Hematopoietic multipotent progenitor cell treated with erythropoietin and hydrocortisone succinate and interleukin-3 and kit ligand, for 8 days (in vitro differentiated cells): ENCODE data around the gene CYP24A1.

Experiments
- DNase-seq: peaks from one replicate; pipeline ENCODE4 v3.0.0-alpha.2; 2015

CYP24A1 gene

DNA sequence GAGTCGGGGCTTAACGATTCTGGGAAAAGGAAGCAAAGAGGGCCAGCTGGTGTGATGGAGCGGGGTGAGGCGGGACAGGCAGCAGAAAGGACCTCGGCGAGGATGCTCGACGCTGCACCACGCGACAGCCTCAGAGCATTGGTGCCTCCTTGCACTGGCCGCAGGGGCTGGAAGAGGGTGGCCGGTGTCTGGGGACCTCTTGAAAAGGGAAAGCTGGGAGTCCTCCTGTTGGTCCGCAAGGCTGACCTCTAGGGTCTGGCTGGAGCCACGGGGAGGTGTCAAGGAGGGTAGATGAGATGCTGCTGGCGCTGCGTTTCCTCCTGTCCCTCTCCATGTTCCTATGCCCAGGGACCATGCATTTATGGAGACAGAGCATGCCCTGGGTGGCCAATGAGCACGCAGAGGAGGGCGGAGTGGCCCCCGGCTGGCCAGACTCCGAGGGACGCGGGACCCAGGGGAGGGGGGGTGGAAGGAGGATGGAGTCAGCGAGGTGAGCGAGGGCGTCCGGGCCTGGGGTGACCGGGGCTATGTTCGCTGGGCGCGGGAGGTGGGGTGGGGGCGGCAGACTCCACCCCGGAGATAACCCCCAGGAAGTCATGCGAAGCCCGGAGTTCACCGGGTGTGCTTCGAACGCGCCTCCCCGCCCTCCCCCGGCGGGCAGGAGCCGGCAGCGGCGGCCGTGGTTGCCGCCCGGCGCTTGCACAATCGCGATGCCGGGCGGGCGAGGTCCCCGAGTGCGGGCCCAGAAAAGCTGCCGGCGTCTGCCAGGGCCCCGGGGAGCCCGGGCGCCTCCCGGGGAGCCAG lies at the start of gene CYP24A1:
CYP24A1 (minus strand) TSS at position 334 of the 804 bp plus-strand sequence. CDS start 407 bp downstream, outside the sequence.
- no peak for DNase-seq

DNA sequence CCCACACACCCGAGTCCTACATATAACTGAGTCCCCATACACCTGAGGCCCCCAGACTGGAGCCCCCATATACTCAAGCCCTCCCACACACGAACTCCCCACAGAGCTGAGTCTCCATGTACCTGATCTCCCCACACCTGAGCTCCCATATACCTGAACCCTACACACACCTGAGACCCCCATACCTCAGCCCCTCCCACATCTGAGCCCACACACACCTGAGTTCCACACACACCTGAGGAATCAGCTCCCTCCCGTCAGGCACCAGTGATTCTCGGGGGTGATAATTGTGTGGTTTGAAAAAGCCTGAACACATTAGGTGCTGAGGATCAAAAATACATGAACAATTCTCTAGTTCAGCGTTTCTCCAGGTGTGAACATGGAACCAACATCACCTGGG lies 49.5 kb upstream of the CYP24A1 start:
- DNase-seq = no peak

DNA sequence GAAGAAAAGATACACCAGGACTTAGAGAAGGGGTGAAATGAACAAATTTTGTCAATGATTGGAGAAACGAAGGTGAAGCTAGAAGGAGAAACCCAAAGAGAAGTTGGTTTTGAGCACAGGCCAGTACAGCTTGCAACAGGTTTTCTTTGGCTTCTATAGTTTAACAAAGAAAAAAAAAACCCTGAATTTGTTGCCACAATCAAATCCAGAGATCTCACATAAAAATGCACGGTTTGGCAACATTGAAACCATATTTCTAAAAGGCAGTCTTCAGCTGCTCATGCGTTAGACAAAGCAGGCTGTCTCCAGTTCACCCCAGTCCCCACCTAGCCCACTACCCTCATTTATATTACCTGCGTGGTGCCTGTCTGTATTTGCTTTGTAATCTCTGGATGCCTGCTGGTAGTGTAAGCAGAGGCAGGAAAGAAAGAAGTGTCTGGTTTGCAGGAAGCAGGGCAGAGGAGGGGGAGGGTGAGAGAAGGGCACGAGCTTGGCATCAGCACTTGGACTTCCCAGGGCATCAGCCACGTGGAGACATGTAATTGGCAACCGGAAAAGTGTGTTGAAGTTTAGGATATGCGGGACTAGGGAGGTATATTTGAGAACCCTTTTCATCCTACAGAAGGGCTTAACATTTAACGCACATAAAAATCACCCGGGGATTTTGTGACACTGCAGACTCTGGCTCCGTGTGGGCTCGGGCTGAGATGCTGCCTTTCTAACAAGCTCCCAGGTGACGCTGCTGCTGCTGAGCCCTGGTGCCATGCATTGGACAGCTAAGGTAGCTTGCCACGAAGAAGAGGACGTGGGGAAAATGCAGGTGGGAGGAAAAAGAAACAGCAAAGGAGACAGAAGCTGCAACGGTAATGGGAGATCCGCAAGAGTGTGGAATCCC lies 48.5 kb upstream of the CYP24A1 start:
- DNase-seq = no peak

DNA sequence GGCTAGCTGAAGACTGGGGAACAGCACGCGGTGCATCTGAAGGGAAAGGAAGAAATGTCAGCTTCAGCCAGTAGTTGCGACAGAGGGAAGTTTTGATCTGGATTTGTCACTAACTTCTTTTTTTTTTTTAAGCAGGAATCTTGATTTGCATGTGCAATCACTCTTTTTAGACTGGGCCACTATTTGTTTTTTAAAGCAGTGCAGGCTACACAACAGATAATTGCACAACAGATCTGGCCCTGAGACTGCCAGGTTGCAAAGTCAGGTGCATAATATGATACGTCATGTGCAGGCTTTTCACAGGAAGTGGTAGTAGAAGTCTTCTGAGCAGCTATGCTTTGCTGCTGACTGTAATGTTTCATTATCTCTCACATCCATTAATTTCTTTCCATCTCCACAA lies 47.6 kb upstream of the CYP24A1 start:
- DNase-seq = no peak

DNA sequence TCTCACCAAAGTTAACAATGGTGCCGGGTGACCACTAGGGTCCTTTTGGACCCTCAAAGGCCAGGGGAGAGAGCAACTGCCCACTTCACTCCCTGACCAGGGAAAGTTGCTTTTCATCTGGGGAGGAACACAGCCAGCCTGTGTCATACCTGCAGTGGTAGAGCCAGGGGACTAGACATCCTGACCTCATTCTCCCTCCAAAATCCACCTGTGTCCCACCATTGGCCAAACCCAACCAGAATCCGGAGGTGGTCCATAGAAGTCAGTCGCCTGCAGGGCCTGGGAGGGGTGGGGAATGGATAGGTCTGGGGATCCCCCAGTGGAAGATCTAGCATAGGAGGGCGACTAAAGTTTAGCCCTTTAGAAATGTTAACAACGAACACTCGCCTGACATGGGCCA lies 46.9 kb upstream of the CYP24A1 start:
- DNase-seq = no peak

DNA sequence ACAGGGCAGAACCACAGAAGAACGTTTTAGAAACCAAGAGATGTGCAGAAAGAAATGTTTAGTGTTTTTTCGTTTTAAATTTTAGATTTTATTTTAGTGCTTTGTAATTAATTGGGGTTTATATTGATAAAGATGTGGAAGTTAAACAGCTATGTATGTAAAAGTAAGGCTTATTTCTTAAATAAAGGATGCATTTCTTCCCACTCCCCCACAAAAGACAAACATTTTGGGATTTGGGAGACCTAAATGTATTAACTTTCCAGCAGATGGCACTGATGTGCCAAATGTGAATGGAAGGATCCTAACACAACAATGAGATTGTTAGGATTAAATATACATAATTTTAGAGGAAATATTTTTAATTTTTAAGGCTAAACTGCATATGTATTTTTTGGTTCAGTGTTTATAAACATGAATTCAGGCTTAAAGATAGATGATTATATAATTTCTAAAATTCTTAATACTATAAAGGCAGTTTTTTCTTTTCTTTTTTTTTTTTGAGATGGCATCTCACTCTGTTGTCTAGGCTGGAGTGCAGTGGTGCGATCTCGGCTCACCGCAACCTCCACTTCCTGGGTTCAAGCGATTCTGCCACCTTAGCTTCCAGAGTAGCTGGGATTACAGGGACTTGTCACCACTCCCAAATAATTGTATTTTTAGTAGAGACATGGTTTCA lies 46.1 kb upstream of the CYP24A1 start:
- peak; percentile 45 for DNase-seq

DNA sequence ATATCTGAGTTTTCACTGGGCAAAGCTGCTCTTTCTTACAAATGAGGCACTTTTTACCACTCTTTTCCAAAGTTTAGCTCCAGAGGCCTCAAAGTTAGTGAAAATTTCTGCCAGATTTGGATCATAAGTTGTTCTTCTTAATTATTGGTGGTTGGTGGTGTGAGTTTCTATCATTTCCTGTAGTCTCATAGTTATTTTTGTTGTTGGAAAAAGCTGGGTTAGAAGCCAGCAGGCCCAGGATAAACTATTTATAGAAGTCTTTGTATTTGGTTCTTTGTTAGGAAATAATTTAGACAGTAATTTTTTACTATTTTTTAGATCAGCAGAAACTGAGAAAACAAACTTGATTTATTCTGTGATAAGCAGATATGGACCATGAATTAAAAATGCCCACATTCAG lies 44.7 kb upstream of the CYP24A1 start:
- no peak for DNase-seq

DNA sequence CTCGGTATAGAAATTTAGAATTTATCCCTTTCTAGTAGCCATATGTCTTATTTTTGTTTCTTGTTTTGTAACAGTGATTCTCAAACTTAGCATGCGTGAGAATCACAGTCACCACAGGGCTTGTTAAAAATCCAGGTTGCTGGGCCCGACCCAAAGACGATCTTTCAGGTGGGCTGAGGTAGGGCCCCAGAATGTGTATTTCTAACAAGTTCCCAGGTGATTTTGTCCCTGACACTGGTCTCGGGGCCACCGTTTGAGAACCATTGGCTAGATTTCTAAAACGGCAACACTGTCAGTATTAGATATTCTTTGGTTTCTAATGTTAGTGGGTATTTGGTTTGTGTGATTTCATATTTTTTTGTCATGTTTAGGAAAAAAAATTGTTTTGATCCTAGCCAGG lies 44.0 kb upstream of the CYP24A1 start:
- no peak for DNase-seq

DNA sequence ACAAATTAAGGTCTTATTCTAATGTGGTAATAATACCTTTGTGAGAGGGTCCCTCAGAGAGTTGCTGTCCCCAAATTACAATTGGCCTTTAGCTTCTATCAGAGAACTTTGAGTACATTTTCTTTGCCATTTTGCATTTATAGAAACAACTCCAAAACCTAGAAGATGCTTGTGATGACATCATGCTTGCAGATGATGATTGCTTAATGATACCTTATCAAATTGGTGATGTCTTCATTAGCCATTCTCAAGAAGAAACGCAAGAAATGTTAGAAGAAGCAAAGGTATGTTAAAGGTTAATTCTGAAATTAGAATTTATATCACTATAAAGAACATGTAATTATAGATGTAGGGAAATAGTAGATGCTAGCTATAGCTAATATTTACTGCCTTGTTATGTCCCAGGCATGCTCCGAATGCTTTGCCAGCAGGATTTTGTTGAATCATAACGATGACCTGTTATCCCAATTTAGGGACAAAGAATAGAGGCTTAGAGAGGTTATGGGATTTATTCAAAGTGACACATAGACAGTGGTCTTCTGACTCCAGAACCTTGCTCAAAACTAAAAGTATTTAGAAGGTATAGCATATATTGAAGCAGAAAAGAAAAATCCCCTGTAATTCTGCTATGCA lies 41.5 kb upstream of the CYP24A1 start:
- DNase-seq = no peak

DNA sequence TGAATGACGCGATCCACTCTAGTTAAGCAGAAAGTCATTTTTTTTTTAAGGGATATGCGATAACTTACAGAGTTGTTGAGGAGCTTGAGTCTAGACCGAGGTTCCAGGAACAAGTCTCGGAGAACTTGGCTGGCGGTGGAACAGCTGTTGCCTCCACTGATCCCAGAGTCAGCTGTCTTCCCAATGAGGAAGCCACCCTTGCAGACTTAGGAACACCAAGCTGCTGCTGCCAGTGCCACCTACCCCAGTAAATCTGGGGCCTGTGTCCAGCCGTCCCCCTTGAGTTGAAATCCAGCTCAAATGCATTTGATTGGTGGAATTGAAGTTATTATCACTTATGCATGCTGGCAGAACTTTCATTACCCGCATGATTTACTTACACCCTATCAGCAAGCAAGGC lies 40.8 kb upstream of the CYP24A1 start:
- no peak for DNase-seq

DNA sequence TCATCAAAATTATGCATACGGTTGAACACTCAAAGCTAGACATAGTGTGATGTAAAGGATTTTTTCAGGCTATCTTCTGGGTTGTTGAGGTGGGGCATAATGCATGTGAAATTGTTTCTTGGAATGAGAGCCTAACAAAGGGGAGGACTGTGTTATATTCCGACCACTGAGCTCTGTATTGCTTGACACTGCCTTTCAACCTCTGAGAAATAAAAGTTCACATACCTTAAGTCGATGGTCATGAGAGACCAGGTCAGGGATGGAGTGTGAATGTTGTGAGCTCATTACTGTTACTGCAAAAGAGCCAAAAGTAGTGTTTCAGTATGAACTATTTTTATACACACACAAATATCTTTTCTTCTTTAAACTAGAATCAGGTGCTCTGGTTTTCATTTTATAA lies 39.1 kb upstream of the CYP24A1 start:
- no peak for DNase-seq

DNA sequence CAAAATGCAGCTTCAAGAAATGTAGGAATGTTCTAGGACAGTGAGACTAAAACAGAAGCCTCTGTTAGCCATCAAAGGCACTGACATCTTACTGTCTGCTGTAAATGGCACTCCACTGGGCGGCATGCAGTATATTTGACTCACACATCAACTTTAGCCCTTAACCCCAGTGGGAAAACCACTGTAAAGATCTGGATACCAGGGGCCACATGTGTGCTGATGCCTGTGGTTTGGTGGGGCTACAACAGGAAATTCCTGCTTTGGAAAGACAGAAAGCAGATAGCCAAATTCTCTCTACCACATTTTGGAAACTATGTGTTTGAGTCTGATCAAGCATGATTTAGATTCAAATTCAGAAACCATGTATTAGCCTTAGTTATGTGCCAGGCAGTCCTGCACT lies 38.4 kb upstream of the CYP24A1 start:
- no peak for DNase-seq

DNA sequence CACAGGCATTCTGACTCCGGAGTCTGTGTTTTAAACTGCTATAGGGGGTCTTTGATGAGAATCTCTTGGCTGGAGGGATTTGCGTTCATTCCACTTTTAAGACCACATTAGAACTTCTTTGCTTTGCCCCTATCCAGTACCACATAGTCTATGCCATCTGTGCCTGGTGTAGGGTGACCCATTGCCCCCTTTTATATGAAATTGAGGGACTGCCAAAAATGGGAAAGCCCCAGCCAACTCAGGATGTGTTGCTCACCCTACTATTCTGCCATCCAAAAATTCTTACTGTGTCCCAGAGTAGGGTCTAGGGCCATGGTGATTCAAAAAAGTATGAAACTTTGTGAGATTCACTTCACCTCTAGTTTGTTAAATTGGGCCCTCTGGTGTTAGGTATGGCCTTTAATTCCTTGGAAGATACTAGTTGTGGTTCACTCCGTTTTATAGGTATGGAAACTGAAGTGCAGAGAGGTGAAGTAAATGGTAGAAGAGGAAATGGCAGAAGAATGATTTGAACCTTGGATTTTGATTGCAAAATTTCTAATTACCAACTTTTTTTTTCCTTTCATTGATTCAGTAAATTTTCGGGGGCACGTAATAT lies 35.5 kb upstream of the CYP24A1 start:
- no peak for DNase-seq

DNA sequence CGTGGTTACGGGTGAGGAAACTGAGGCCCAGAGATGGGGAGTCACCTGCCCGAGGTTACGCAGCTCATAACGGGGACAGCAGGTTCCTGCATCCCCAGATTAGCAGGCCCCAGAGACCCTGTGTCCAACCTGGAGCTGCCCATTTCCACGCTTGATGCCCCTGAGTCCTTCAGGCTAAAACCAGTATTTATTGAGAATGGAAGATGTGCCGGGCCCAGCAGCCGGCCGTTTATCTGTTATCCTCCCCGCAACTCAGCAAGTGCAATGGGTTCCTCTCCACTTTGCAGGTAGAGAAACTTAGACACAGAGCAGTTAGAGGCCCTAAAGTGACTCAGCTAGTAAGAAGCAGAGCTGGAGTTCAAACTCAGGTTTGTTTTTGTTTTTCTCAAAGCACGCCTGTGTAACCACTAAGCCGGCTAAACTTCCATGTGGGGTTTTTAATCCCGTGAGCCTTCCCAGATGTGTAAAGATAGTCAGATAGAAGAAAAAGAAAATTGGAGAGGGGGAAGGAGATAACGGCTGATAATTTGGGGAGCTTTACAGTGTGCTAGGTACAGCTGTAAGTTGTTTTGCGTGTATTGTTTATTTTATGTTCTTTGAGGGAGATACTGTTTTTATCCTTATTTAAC lies 34.9 kb upstream of the CYP24A1 start:
- DNase-seq = peak; percentile 44

DNA sequence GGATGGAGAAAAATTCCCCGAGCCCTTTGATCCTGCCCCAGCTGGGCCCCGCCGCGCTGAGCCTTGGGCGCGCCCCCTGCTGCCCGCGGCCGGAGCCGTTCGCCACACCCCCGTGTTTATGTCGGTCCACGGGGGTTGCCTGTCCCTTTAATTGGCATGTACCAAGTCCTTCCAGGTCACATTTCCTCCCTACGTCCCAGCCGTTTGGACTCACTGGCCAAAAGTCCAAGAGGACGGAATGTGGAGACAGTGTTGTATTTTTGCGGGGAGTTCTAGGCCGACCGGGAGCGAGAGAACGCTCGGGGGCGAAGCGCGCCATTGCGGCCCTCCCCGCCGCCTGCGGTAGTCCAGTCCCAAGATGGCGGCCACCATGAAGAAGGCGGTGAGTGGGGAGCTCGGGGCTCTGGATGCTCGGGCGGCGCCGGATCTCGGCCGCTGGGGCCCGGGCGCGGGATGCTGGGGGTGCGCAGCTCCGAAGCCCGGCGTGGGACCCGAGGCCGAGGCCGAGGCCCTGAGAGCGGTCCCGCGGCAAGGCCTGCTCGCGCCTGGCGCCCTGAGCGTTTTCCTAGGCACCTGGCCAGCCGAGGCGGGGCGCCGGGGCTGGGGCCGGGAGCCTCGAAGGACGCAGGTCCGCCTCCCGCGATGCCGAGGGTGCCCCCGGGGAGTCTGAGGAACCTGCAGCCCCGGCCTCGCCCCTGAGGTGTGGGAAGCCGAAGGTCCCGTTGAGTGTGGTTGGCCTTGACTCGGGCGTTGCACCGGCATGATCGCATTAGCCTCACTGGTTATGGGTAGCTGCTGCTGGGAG lies 34.2 kb upstream of the CYP24A1 start, which contains the start of gene PFDN4:
PFDN4 (plus strand) TSS at position 345 of the 805 bp plus-strand sequence; CDS start at position 359, 14 bp downstream.
- peak; percentile 84 for DNase-seq

DNA sequence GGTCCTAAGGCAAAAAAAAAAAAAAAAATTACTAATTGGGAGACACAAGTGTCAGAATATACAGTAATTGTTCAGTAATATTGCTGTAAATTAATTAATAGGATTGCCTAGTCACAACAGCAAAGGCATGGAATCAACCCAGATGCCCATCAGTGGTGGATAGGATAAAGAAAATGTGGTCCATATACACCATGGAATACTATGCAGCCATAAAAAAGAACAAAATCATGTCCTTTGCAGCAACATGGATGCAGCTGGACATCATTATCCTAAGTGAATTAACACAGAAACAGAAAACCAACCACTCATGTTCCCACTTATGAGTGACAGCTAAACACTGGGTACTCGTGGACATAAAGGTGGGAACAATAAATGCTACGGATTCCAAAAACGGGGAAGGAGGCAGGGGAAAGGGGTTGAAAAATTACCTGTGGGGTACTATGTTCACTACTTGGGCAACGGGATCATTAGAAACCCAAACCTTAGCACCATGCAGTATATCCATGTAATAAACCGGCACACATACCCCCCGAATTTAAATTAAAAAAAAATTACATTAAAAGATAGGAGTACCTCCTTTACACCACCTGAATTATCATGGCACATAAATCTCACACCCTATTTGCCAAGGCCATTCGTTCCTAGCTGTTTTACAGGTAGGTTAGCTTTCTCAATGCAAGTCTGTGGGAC lies 33.4 kb upstream of the CYP24A1 start:
- no peak for DNase-seq

DNA sequence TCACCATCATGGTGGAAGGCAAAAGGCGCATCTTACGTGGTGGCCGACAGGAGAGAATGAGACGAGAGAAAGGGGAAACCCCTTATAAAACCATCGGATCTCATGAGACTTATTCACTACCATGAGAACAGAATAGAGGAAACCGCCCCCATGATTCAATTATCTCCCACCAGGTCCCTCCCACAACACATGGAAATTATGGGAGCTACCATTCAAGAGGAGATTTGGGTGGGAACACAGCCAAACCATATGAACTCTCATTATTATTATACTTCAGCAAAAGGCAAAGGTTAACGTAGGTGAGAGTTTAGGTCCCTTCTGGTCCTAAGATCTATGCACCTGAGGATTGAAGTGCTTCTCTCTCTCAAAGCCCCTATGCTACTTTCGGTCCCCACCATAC lies 31.7 kb upstream of the CYP24A1 start:
- no peak for DNase-seq

DNA sequence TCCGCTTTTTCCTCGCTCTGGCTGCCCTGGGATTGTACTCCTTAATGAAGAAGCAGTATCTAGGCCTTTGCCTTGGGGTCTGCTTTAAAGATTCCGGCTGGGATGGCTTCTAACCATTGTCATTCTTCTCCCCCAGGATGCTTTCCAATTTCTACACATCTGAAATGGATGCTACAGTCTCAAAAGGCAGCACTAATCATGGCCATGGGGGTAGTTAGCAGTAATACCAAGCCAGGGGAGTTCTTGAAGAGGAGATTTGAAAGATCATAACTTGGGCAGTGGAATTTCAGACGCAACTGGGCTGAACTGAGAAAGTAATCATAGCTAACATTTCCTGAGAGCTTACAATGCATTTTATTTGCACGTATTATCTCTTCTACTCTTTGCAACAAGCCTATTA lies 30.7 kb upstream of the CYP24A1 start:
- DNase-seq = no peak

DNA sequence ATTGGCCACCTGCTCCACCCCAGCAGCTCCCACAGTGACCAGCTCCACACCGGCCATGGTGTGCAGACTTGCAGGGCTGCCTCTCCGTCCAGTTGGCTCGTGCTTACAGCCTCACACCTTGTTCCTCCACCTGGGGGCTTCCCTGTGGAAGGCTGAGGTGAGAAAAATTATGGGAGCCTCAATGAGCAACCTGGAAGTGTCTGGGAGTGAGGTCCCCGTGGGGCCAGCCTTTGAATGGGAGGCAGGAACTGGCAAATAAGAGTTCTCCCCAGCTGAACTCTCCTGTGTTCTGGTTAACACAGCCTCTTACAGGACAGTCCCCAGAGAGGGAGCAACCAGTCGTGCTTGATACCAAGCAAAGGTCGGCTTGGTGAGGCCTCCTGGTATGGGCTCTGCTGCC lies 30.3 kb upstream of the CYP24A1 start:
- no peak for DNase-seq

DNA sequence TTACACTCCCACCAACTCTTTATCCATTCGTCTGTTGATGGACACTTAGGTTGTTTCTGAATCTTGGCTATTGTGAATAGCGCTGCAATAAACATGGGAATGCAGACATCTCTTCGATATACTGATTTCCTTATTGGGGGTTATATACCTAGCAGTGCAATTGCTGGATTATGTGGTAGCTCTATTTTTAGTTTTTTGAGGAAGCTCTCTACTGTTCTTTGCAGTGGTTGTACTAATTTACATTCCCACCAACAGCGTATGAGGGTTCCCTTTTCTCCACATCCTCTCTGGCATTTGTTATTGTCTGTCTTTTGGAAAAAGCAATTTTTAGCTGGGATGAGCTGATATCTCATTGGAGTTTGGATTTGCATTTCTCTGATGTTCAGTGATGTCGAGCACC lies 29.5 kb upstream of the CYP24A1 start:
- DNase-seq = no peak
